Adrenal gland (tissue), 12 donors: ENCODE measurements around the gene ORAI2. TPM values are rescaled to one million over a fixed set of nuclear protein-coding genes. Genes with fewer than 3 reads are reported as not detected.

Experiments used
- DNase-seq, 7 donors: peaks; one replicate each; pipeline ENCODE4 v3.0.0-alpha.2; 2019 to 2020
- H3K27ac ChIP-seq, 5 donors: fragments of 200-600 bp; sonication (generic) in 4 of 5; 1 replicate in 3 of 5; 2 replicates in 2 of 5; pipeline versions ENCODE4 v1.5.1 to v1.8.0; 2016 to 2020; ENCODE audit warnings: mild to moderate bottlenecking in 1 of 5
- H3K27me3 ChIP-seq: fragments of 200-600 bp; 2 replicates; pipeline ENCODE4 v1.8.0; 2021
- H3K36me3 ChIP-seq, 2 donors: fragments of 200-600 bp; replicated peaks in 1 of 2; 1 replicate in 1 of 2; 2 replicates in 1 of 2; pipeline versions ENCODE4 v1.5.1 to v1.8.0; 2018 to 2022
- H3K4me1 ChIP-seq, 2 donors: fragments of 200-600 bp; replicated peaks in 1 of 2; 1 replicate in 1 of 2; 2 replicates in 1 of 2; pipeline versions ENCODE4 v1.5.1 to v1.8.0; 2018 to 2021
- H3K4me3 ChIP-seq, 4 donors: fragments of 200-600 bp; sonication (generic) in 3 of 4; one replicate each; pipeline ENCODE4 v1.5.1; 2016 to 2018
- H3K9me3 ChIP-seq, 3 donors: fragments of 200-600 bp; sonication (generic) in 1 of 3; replicated peaks in 1 of 3; 1 replicate in 2 of 3; 2 replicates in 1 of 3; pipeline versions ENCODE4 v1.5.1 to v1.8.0; 2016 to 2021
- CTCF ChIP-seq, 6 experiments: fragments of 450-650 bp in 4 of 6; fragments of 200-600 bp in 2 of 6; sonication (generic) in 1 of 6; IDR thresholded peaks; 1 replicate in 5 of 6; 2 replicates in 1 of 6; pipeline versions ENCODE4 v1.5.1 to v1.8.0; 2016 to 2021; ENCODE audit warnings: antibody characterized with exemption in 6 of 6, mild to moderate bottlenecking in 2 of 6, moderate library complexity in 1 of 6
- POLR2A ChIP-seq, 2 donors: fragments of 450-650 bp; IDR thresholded peaks; one replicate each; pipeline ENCODE4 v1.6.1; 2017; ENCODE audit warnings: antibody characterized with exemption in 2 of 2, mild to moderate bottlenecking in 2 of 2, moderate library complexity in 1 of 2
- WGBS, 4 donors: extraction: QIAGEN DNeasy Blood & Tissue Kit in 2 of 4; methylation state at CpG; one replicate each; pipeline versions ENCODE4 v1.1.5 to v1.1.7; 2013 to 2017; 5-methylcytosine and 5-hydroxymethylcytosine counted together
- intact Hi-C, 2 donors: fragments of 100-400 bp; cut with DNase I; formaldehyde crosslinking; loops; one replicate each; pipeline versions ENCODE4 v1.14.1 to v1.15.0; 2022 to 2023
- polyA plus RNA-seq, 3 donors: library from polyadenylated mRNA; stranded (reverse); fragments of 200-250 nt in 2 of 3; fragments of 350-450 nt in 1 of 3; fragmentation: Illumina TruSeq in 1 of 3; extraction: RNeasy Lipid Tissue Mini Kit (QIAGEN cat#74804) in 1 of 3; gene quantifications; one replicate each; pipeline ENCODE4 v1.2.3, GENCODE V29; 2013 to 2014
- total RNA-seq, 9 donors: library from RNA; depleted of rRNA in 4 of 9; stranded (reverse); fragments of >200 nt in 4 of 9; fragments of 120-200 nt in 1 of 9; fragmentation: NEBNext Ultra II Directional in 1 of 9; extraction: Animal tissue kit (Norgen Biotek cat#: 25700) in 1 of 9; gene quantifications; one replicate each; pipeline versions ENCODE4 v1.1.0 to v1.2.4, GENCODE V29; 2013 to 2023
- donor health status: healthy with polysubstance abuse.
- donor health status: Bipolar disorder and iron deficiency.
- donor health status: DM: yes; HTN: yes; CAD: no.
- donor health status: DM: no; HTN: no; CAD: no.
- donor health status: DM: no; HTN: no; CAD: no.
- donor health status: DM: yes; HTN: yes; CAD: no.

ORAI2 gene
- total and polyA plus RNA-seq, 12 donors = 6.9 to 110 (median 32.1) TPM

- intact Hi-C loops = no loop called here
- H3K4me3 ChIP-seq = no peak overlapping the region
- DNase-seq = no peak
Measured at GRCh38 chr7:102424787-102425218, 8.6 kb upstream of the ORAI2 start.

GRCh38 chr7:102425639-102426267 lies 7.6 kb upstream of the ORAI2 start:
- Histone ChIP-seq H3K4me1 (no peaks in the 10 kb centered on the region), H3K36me3 (peaks cover 0 to 46% of the 10 kb centered on the region in 2 donors), H3K9me3 (no peaks in the 10 kb centered on the region), H3K27ac (peak overlapping the region in 3 of 5 donors; percentile 16 to 75 (median 68)), H3K27me3 (no peaks in the 10 kb centered on the region), H3K4me3 (no peak overlapping the region)
- intact Hi-C loops = no loop called here
- 62 to 83% (median 69%) methylated on average over 16 to 25 of the region's 25 CpGs for WGBS, 4 donors
- DNase-seq = peak in 4 of 7 donors; percentile 38 to 67 (median 44)
- no peak for TF ChIP-seq POLR2A (IDR thresholded peaks at IDR 0.05)
- TF ChIP-seq CTCF (IDR thresholded peaks at IDR 0.05) = no peak

More at GRCh38 chr7:102424787-102425218, 8.6 kb upstream of the ORAI2 start:
- WGBS, 4 donors = 72 to 89% (median 78%) methylated on average over 7 to 13 of the region's 13 CpGs
- no peaks in the 10 kb centered on the region for H3K9me3 ChIP-seq
- no peak for TF ChIP-seq POLR2A (IDR thresholded peaks at IDR 0.05)
- TF ChIP-seq CTCF (IDR thresholded peaks at IDR 0.05) = no peak
- H3K27me3 ChIP-seq = no peaks in the 10 kb centered on the region
- H3K27ac ChIP-seq = peak overlapping the region in 1 of 5 donors; percentile 75
- peaks cover 0 to 53% of the 10 kb centered on the region in 2 donors for H3K36me3 ChIP-seq
- H3K4me1 ChIP-seq = no peaks in the 10 kb centered on the region

- Histone ChIP-seq H3K4me3 (no peak overlapping the region), H3K36me3 (peaks cover 0 to 39% of the 10 kb centered on the region in 2 donors), H3K27me3 (no peaks in the 10 kb centered on the region), H3K9me3 (no peaks in the 10 kb centered on the region), H3K4me1 (peaks cover 0 to 5% of the 10 kb centered on the region in 2 donors), H3K27ac (peak overlapping the region in 3 of 5 donors; percentile 16 to 75 (median 68))
- intact Hi-C loops = no loop called here
- 77 to 82% (median 80%) methylated on average over 16 of the region's 16 CpGs for WGBS, 4 donors
- DNase-seq = no peak
- no peak for TF ChIP-seq CTCF (IDR thresholded peaks at IDR 0.05)
- TF ChIP-seq POLR2A (IDR thresholded peaks at IDR 0.05) = no peak
Measured at GRCh38 chr7:102426268-102427018, 6.9 kb upstream of the ORAI2 start.

- Histone ChIP-seq H3K27ac (peak overlapping the region in 1 of 5 donors; percentile 75), H3K4me1 (peaks cover 3 to 10% of the 10 kb centered on the region in 2 donors), H3K27me3 (no peaks in the 10 kb centered on the region), H3K9me3 (no peaks in the 10 kb centered on the region), H3K36me3 (peaks cover 0 to 35% of the 10 kb centered on the region in 2 donors), H3K4me3 (no peak overlapping the region)
- intact Hi-C loops = no loop called here
- 77 to 85% (median 84%) methylated on average over 5 of the region's 5 CpGs for WGBS, 4 donors
- DNase-seq = no peak
- no peak for TF ChIP-seq CTCF (IDR thresholded peaks at IDR 0.05)
- TF ChIP-seq POLR2A (IDR thresholded peaks at IDR 0.05) = no peak
Measured at GRCh38 chr7:102427019-102427405, 6.4 kb upstream of the ORAI2 start.
